GM19025 (cell line): ENCODE measurements around the gene KRT4.

Experiments
- ATAC-seq: cut with Tn5 transposase; IDR thresholded peaks from one replicate; pipeline ENCODE4 v1.9.1; 2021; ENCODE audit warnings: mild to moderate bottlenecking, low read depth, moderate library complexity; ENCODE audit not compliant: unreplicated experiment

The KRT4 gene

DNA sequence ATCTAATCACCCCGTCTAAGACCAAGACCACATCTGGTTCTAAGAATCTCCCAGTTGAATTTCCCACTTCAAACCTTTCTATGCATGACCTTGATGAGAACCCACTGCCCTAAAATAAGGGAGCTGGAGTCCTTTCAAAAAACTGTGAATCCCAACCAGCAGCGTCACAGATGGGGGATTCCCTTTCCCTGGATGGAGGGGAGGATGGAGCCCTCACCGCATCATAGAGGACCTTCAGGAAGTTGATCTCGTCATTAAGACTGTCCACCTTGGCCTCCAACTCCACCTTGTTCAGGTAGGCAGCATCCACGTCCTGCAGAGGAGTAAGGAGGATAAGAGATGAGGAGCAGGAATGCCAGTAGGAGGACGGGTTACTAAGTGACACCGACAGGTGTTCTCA lies 4.8 kb downstream of the KRT4 start:
- ATAC-seq, result no peak

DNA sequence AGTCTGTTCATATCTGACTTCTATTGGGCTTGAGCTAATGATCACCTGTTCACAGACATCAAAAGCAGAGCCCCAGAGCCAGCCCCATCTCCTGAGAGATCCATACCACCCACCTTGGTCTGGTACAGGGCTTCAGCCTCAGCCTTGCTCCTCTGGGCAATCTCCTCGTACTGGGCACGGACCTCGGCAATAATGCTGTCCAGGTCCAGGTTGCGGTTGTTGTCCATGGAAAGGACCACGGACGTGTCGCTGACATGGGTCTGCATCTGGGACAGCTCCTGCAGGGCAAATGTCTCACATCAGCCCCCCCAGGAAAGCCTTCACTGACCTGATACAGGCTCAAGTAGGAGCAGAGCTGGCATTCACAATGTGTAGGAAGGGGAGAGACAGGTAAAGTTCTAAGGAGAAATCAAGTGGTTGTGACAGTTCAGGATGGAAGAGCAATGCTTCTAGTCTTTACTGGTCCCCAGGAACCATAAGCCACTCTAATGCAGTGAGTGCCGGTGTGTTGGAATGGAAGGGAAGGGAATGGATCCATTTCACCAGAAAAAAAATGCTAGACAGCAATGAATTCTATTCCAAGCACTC lies 5.2 kb downstream of the KRT4 start:
- no peak for ATAC-seq

DNA sequence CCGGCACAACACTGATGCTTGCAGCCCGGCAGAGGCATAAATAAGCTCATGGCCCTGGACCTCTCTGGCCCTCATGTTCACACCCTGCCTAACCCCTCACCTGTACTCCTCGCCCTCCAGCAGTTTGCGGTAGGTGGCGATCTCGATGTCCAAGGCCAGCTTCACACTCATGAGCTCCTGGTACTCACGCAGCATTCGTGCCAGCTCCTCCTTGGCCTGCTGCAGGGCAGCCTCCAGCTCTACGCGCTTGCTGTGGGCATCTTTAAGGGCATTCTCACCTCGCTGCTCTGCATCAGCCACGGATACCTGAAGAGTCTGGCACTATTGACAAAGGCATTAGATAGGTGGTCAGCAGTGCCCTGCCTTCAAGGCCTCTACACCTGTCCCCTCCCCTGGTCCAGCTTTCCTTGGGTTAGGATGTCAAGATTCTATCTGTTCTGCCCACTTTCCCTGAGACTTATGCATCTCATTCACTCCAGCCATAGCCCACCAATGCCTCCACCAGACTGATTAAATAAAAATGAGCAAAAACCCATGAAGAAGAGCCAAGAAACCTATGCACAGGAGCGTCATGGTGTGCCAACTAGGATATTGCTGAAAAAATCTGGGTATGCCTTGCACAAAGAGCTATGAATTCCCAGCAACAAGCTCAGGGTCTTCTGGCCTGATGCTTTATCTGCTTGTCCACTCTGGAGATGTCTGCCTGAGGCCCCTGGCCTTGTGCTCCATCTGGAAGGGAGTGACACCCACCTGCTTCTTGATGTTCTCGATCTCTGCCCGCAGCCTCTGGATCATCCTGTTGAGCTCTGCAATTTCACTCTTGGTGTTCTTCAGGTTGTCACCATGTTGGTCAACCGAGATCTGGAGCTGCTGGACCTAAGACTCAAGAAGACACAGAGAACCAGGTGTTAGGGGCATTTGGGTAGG lies 6.1 kb downstream of the KRT4 start:
- ATAC-seq, result no peak

DNA sequence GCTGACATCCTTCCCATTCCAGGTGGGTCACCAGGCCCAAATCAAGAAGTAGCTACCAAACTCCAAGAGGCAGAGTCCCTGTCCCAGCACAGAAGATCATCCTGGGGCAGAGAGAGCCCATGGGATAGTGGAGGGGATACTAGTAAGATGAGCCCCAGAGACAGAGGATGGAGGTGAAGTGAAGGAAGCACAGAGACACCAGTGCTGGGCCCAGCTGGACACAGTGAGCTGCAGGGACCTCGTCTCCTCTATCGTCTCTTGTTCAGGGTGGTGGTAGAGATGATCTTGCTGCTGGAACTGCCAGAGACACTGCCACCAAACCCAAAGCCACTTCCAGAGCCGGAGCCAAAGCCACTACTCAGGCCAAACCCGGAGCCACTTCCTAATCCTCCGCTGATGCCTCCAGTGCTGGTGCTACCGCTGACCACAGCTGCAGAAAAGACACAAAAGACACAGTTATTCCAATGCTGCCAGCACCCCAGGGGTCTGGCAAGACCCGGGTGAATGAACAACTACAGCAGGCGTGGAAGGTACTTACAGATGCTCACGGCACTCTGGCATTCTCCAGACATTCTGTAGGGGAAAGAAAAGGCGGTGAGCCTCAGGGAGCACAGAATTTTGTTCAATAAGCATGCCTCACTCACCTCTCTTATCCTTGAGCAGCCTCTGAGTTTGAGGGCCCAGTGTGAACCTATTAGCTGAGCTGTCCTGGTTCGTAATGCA lies 6.9 kb downstream of the KRT4 start:
- ATAC-seq, result no peak

DNA sequence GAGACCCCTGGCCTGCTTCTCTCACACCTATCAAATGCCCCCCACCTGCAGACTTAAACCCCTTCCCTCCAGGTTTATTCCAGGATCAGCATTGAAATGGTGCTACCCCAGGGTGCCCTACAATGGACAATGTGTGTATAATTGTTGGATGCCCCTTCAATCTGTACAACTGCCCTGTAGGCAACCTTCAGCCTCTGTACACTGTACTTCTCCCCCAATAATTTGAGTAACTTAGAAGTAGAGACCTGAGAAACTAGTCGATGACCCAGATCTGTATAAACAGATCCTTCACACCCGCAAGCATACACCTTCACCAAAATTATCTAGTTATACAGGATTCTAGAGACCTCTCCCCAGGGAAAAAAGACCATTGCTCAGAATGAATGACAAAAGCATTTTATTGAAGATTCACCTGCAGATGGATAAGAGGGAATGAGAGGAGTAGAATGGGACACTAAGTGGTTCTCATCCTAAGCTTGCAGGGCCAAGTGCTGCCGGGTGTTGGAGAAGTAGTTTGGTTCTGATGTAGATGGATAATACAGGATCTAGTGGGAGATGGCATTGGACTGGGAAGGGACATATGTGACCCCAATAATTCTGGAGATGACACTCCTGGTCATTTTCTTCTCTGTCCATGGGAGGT lies 7.6 kb downstream of the KRT4 start:
- ATAC-seq, result no peak

DNA sequence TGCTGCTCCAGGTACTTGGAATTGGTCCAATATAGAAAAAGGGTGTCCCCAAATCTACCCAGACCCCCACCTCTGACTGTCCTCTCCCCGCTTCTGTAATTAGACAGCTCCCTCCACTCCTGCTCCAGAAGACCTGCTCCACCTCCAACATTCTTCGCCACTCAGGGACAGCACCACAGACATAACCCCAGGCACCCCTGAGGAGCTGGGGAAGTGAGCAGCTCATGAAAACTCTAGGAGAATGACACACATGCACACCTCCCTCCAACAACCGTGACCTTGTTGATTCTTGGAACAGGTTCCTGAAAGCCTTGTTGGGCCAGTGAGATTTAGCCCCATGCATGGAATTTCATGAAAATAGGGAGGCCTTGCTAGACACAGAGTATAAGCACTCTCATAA lies 8.2 kb downstream of the KRT4 start:
- ATAC-seq, result no peak

DNA sequence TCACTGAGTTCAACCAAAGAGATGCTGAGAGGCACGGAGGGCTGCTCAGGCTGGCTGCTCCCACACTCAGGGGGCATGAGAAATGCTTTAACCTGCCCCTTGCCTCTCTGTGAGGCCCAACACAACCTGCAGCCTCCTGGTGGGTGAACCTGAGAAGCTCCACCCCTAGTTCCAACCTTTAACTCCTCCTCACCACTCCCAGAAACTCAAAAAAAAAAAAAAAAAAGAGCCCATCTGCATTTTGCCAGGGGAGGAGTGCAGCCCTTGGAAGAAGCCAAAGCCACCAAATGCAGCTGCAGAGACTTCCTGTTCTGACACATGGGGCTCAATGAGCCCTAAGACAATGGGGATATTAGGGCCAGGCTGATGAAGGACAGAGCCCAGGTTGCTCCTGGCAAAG lies 8.9 kb downstream of the KRT4 start:
- no peak for ATAC-seq

DNA sequence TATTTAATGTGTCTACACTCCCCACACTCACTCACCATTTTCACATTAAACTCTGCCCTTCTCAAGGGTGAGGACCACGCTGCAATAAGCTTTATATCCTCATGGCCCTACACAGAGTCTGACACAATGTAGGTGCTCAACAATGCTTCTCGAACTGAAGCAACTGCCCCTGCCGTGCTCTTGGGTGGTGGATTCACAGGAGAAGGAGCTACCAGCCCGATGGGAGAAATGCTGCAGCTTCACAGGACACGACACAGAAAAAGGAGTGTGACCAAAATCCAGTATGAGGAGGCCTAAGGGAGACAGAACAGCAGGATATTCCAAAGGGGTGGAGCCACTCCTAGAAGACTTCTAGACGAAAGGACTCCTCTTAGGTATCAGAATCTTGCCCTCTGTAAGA lies 11.5 kb downstream of the KRT4 start:
- no peak for ATAC-seq

DNA sequence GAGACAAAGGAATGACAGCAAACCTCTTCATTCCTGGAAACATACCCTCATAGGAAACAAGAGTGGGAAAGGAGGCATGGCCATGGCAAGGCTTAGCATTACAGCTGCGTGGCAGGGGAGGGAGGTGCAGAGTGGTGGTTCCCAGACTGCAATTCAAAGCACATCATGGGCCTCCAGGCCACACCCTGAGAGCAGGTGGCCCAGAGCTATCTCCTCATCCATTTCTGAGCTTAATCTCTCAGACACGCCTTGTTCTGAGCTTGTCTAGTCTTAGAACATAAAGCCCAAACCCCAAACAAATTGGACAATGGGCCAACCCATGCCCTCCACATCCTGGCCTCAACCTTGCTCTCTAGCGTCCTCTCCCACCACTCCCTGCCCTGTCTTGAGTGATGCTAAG lies 12.1 kb downstream of the KRT4 start:
- no peak for ATAC-seq

DNA sequence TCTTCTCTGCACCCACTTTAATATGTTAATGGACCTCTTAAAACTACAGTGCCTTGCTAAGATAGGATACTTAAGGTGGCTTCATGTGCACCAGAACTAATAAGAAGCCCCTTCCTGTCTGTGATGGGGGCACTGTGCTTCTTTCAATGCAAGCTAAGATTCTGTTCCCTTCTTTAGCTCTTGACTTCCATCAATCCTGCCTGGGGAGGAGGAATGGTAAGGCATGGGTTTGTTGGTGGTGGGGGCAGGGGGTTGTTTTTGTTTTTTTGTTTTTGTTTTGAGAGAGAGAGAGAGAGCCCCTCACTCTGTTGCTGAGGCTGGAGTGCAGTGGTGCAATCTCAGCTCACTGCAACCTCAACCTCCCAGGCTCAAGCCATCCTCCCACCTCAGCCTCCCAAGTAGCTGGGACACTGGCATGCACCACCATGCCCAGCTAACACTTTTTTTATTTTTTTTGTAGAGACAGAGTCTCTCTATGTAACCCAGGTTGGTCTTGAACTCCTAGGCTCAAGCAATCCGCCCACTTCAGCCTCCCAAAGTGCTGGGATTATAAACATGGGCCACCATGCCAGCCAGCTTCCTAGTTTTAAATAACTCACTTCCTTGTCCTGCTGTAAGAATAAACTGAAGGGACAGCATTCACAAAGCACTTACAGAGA lies 13.5 kb downstream of the KRT4 start:
- ATAC-seq, result no peak

DNA sequence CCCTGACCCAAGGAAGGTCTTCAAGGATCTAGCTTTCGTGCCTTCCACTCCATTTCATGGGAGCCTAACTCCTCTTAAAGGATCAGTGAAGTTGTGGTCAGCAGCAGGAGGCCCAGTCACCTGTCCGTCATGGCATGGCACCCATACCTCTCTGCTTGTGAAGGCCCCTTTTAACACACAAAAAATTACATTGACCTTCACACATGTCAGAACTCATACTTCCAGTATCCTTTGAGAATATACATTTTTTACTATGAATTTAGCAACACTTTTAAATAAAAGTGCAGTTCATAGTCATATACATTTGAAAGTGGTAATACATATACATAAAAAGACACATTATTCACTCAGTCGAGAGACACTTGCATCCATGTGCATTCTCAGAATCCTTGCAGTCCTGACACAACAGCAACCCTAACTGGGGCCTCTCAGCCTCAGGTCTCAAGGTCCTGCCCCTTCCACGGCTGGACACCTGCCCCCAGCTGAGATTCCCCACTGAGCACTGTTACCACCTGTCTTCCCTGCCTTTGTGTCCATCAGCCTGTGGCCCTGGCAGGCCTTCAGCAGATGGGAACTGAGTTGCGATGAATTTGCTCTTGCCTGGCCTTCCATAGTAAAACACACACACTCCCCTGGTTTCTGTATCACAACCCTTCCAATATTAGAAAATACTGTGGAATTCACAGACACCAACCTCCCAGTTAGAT lies 14.3 kb downstream of the KRT4 start:
- no peak for ATAC-seq

DNA sequence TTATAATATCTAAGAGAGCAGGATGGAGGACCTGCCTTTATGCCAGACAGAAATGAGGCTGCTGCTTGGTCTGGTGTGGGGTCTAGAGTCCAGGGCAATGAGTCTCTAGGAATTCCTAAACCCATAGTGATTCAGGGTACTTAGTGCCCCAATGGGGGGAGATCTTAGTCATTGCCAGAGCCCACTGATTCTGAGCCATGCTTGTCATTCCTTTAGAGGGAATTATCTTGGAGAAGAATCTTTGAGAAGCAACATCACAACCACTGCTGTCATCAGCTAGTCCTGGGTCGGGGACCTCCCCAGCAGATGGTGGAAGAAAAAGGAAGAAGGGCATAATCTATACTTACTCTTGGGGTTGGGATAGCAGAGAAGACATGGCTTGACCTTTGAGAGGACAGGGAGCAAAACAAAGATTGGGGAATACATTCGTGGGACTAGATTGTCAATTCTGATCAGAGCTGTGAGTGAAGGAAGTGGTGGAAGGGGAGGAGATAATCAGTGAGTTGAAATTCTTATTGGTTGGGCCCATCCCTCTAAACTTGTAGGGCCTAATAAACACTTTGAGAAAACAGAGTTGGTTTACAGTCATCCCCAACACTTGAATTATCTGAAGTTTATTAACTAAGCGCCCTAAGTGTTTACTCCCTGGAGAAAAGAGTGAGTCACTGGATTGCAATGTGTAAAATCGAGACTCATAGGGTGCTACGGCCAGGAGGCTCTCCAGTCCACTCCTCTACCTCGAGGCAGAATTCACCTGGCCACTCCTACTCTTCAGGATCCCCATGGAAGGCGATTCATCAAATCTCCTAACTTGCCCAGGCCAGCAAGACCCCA lies 15.0 kb downstream of the KRT4 start:
- ATAC-seq, result no peak

DNA sequence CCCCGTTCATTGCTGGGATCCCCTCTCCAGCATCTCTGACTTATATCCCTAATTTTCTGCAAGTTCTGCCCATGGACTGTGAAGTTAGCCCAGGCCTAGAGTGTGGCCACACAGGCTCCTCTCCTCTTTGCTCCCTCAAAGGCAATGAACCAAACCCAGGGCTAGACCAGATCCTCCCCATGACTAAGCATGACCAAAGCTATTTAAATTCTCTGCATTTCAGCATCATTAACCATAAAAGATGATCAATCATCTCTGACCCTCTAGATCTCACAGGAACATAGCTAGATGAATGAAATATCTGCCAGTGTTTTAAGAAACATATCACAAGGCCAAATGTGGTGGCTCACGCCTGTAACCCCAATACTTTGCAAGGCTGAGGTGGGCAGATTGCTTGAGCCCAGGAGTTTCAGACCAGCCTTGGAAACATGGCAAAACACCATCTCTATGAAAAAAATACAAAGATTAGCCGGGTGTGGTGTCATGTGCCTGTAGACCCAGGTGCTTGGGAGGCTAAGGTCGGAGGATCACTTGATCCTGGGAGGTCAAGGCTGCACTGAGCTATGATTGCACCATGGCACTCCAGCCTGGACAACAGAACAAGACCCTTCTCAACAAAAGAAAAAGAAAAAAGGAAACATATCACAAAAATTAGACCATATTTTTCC lies 15.8 kb downstream of the KRT4 start:
- ATAC-seq, result no peak

DNA sequence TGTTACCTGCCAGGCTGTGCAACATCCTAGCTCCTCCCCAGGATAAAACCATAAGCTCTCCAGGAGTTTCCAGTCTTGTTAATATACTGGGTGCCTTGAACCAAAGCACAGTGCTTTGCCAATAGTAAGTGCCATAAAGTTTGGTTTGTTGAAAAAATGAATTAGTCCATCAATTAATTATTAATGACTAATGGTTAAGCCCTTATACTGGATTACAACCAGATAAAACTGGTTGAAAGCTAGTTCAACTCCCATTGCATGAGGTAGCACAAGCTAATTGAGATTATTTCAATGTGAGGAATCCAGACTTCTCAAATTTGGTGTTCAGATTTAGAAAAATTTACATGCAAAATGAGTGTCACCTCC lies 16.4 kb downstream of the KRT4 start:
- no peak for ATAC-seq

DNA sequence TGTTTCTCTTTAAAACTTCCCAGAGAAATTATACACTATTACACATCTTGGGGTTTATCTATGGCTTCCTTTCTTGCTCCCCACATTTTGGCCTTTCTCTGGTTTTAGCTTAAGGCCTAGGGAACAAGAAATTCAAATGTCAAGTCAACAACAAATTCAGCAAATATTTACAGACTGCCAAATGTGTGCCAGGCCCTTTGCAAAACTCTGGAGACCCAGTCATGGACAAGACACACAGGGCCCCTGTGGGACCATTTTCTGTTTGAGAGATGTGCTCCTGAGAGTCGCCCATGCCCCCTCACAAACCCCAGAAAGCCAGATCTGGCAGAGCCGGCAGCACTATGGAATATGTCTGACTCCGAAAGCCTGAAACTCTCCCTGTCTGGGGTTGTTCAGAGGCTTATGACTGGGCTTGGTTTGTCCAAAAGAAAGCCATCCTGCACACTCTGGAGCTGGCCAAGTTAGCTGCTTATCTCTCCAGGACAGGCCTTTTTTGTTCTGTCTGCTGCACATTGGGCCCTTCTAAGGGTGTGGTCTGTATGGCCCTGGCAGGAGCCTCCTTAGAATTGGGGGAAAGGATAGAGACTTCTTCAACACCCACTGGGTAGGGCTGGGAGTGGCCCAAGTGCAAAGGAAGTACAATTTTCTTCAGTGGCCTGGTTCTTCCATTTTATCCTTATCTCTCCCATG lies 16.9 kb downstream of the KRT4 start:
- ATAC-seq, result no peak

DNA sequence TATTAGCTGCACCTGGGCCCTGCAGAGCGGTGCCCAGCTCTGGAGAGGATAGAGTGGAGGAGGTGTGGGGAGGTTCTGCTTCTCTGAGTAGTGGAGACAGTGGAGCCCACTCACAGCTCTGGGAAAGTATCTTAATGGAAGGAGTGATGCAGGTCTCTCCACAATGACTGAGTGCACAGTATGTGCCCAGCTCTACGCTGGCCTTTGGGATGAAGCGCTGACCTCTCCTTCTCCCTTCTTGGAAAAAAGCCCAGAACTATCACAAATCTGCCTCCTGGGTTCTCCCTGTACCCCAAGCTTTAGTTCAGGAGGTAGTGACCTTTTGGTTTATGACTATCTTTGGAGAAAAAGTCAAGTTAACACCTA lies 17.5 kb downstream of the KRT4 start:
- ATAC-seq, result no peak

DNA sequence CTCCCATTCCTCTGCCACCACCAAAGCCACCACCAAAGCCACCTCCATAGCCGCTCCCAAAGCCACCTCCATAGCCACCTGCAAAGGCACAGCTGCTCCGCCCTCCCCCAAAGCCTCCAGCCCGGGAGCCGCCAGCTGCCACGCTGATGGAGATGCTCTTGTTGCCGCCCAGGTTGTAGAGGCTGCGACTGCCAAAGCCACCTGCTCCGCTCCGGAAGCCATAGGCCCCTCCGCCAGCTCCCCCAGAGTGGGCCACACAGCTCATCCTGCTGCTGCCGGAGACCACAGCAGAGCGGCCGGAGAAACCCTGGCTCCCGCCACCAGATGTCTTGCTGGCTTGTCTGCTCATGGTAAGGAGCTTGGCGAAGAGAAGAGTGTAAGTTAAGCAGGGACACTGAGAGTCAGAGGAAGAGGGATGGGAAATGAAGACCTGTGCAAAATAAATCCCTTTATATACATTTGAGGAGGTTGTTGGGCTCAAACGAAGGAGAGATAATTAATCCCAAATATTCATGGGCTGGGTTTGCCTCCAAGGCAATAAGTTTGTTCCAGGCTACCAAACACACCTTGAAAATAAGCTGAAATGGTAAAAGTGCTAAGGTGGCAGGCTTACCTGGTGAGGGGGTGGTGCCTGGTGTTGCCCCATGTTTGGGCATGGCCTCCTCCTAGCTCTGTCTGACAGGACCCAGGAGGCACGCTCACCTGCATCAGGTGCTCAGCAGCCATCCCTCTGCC lies 18.1 kb downstream of the KRT4 start, which contains the start of gene KRT3:
Gene KRT3, minus strand, starts transcription at position 424 of the 735 bp plus-strand sequence. Its CDS starts 75 bp downstream, at position 349.
- ATAC-seq, result no peak
